Measurements from ENCODE around the gene DYNC1H1.

- TF ChIP-seq RAD21 (IDR thresholded peaks at IDR 0.05; ENCODE audit: low read depth) (no peak), POLR2A (IDR thresholded peaks at IDR 0.05; ENCODE audit: borderline replicate concordance, extremely low read depth, insufficient read depth, insufficient read length) (no peak), CTCF (IDR thresholded peaks at IDR 0.05 in 2 of 3, conservative IDR thresholded peaks at IDR 0.05 in 1 of 3; ENCODE audit: borderline replicate concordance in 1 of 3, insufficient read depth in 1 of 3, low read depth in 2 of 3, low read length in 2 of 3) (no peak), CBX3 (IDR thresholded peaks at IDR 0.05; ENCODE audit: low read depth) (no peak), POLR2AphosphoS5 (IDR thresholded peaks at IDR 0.05; ENCODE audit: low read depth, low read length) (no peak), ZFX (IDR thresholded peaks at IDR 0.05) (no peak)
Measured at GRCh38 chr14:101966742-101967141, 2.4 kb downstream of the DYNC1H1 start.

All from HCT116 (cell line).